ENCODE measurements around the gene SYT14.

DNA sequence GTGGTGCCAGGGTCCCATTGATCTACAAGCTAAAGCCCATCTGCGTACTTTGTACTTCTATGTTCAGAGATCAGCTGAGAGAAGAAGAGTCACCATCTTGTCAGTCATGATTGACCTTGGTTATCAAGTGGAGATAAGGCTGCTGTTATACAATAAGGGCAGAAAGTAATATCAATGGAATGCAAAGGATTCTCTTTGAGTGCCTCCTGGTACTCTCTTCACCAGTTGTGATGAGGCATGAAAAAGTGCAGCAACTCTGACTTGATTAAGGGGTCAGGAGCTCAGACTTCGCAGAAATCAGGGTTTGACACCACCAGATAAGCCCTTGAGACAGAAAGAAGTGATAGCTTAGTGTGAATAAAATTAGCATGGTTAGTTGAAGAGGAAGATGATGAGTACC lies 25.7 kb upstream of the SYT14 start:
- TF ChIP-seq, protein P1, sequence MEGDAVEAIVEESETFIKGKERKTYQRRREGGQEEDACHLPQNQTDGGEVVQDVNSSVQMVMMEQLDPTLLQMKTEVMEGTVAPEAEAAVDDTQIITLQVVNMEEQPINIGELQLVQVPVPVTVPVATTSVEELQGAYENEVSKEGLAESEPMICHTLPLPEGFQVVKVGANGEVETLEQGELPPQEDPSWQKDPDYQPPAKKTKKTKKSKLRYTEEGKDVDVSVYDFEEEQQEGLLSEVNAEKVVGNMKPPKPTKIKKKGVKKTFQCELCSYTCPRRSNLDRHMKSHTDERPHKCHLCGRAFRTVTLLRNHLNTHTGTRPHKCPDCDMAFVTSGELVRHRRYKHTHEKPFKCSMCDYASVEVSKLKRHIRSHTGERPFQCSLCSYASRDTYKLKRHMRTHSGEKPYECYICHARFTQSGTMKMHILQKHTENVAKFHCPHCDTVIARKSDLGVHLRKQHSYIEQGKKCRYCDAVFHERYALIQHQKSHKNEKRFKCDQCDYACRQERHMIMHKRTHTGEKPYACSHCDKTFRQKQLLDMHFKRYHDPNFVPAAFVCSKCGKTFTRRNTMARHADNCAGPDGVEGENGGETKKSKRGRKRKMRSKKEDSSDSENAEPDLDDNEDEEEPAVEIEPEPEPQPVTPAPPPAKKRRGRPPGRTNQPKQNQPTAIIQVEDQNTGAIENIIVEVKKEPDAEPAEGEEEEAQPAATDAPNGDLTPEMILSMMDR (IDR thresholded peaks at IDR 0.05), result no peak
- no peak for TF ChIP-seq ZFX (IDR thresholded peaks at IDR 0.05; ENCODE audit: borderline replicate concordance)
